Measurements from ENCODE around the gene FFAR2.

DNA sequence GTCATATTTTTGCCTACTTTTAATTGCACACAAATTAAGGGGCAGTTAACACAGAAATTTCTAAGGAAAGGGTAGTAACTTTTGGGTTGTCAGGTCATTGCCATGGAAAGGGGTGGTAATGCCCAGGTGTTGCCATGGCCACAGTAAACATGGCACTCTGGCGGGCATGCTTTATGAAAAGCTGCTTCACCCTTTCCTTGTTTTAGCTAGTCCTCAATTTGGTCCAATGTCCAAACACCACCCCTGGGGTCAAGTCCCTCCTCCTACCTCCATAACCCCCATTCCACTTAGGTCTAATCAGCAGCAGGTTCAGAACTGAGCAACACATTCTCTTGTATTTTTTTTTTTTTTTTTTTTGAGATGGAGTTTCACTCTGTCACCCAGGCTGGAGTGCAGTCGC is 6.6 kb downstream of the FFAR2 start:
- TF ChIP-seq, protein P1, sequence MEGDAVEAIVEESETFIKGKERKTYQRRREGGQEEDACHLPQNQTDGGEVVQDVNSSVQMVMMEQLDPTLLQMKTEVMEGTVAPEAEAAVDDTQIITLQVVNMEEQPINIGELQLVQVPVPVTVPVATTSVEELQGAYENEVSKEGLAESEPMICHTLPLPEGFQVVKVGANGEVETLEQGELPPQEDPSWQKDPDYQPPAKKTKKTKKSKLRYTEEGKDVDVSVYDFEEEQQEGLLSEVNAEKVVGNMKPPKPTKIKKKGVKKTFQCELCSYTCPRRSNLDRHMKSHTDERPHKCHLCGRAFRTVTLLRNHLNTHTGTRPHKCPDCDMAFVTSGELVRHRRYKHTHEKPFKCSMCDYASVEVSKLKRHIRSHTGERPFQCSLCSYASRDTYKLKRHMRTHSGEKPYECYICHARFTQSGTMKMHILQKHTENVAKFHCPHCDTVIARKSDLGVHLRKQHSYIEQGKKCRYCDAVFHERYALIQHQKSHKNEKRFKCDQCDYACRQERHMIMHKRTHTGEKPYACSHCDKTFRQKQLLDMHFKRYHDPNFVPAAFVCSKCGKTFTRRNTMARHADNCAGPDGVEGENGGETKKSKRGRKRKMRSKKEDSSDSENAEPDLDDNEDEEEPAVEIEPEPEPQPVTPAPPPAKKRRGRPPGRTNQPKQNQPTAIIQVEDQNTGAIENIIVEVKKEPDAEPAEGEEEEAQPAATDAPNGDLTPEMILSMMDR (IDR thresholded peaks at IDR 0.05), result no peak
- TF ChIP-seq POLR2A (IDR thresholded peaks at IDR 0.05) (no peak), POLR2AphosphoS5 (IDR thresholded peaks at IDR 0.05) (no peak)

Measured in breast epithelium (tissue), 3 donors.